K562 (cell line): ENCODE data around the gene PPL. TPM values are rescaled to one million over a fixed set of nuclear protein-coding genes. Genes with fewer than 3 reads are reported as not detected.

ENCODE experiments used
- ATAC-seq: fragments of 200-7000 bp; cut with Tn5 transposase; 3 replicates; pipeline ENCODE4 v1.9.1; 2020; ENCODE audit warnings: moderate library complexity
- BruUV-seq: library from RNA; stranded (reverse); fragments of 400-500 nt; replicated peaks from 2 replicates; lab custom pipeline; 2021; lab: Mats Ljungman, UMichigan
- CTCF ChIA-PET: fragments of 300-600 bp; formaldehyde crosslinking; extraction: SDS; loops from one replicate; lab custom pipeline; 2021; ENCODE audit warnings: low intra/inter-chr PET ratio; lab: Yijun Ruan, JAX
- POLR2A ChIA-PET: fragments of 300-600, 350-650 bp; sonication (Branson Sonifier 250); formaldehyde crosslinking; extraction: SDS; loops from one replicate; lab custom pipeline; 2021; ENCODE audit warnings: antibody characterized with exemption, inconsistent platforms; lab: Yijun Ruan, JAX
- DNase-seq, 4 experiments: peaks; one replicate each; pipeline versions ENCODE4 v3.0.0 to v3.0.0-alpha.2; 2011 to 2018; ENCODE audit warnings: low spot score in 3 of 4, mixed read lengths in 3 of 4; ENCODE audit errors: extremely low read depth in 1 of 4
- FAIRE-seq: peaks from 2 replicates; lab custom pipeline; 2011; peaks lifted over from hg19 to GRCh38; lab: Jason Lieb, UNC
- H2AFZ ChIP-seq: 2 replicates; pipeline ENCODE4 v1.6.0; 2011; ENCODE audit warnings: low read depth, low read length, control low read depth, inconsistent platforms
- H3K27ac ChIP-seq: fragments of 200-600 bp; 3 replicates; pipeline ENCODE4 v1.8.0; 2011; ENCODE audit warnings: low read depth, mild to moderate bottlenecking, control low read depth, inconsistent platforms, low read length, moderate library complexity, mixed read lengths; ENCODE audit errors: extremely low read depth
- H3K27me3 ChIP-seq, 2 experiments: fragments of 300-600 bp in 1 of 2; 2 replicates in 1 of 2; 3 replicates in 1 of 2; pipeline versions ENCODE4 v1.6.0 to v1.8.0; 2011; ENCODE audit warnings: inconsistent platforms in 2 of 2, low read length in 2 of 2, mild to moderate bottlenecking in 1 of 2, mixed read lengths in 1 of 2, moderate library complexity in 1 of 2; ENCODE audit not compliant: control insufficient read depth in 2 of 2, insufficient read depth in 2 of 2
- H3K36me3 ChIP-seq: fragments of 300-600 bp; 3 replicates; pipeline ENCODE4 v1.8.0; 2011; ENCODE audit warnings: mild to moderate bottlenecking, low read length, inconsistent platforms; ENCODE audit not compliant: control insufficient read depth, insufficient read depth
- H3K4me1 ChIP-seq, 2 experiments: fragments of 200-600 bp in 1 of 2; replicated peaks in 1 of 2; 2 replicates in 1 of 2; 3 replicates in 1 of 2; pipeline versions ENCODE4 v1.5.1 to v1.8.0; 2011; ENCODE audit warnings: inconsistent platforms in 2 of 2, low read length in 2 of 2, mild to moderate bottlenecking in 1 of 2, mixed read lengths in 1 of 2, moderate library complexity in 1 of 2; ENCODE audit not compliant: control insufficient read depth in 2 of 2, insufficient read depth in 2 of 2
- H3K4me2 ChIP-seq: 2 replicates; pipeline ENCODE4 v1.6.1; 2011; ENCODE audit warnings: low read length, control low read depth, inconsistent platforms, mixed read lengths; ENCODE audit not compliant: insufficient read depth
- H3K4me3 ChIP-seq: fragments of 200-600 bp; sonication (generic), shearing (Covaris generic); 2 replicates; pipeline ENCODE4 v1.5.1; 2016; ENCODE audit warnings: control low read depth, inconsistent platforms
- H3K79me2 ChIP-seq: fragments of 200-600 bp; 3 replicates; pipeline ENCODE4 v1.8.0; 2011; ENCODE audit warnings: low read length, inconsistent platforms; ENCODE audit not compliant: control insufficient read depth, insufficient read depth
- H3K9ac ChIP-seq, 2 experiments: 2 replicates each; pipeline versions ENCODE4 v1.6.0 to v1.6.1; 2011; ENCODE audit warnings: low read depth in 2 of 2, low read length in 2 of 2, control low read depth in 1 of 2, inconsistent platforms in 1 of 2, mild to moderate bottlenecking in 1 of 2, mixed read lengths in 1 of 2; ENCODE audit not compliant: insufficient read depth in 1 of 2
- H3K9me1 ChIP-seq: one replicate; pipeline ENCODE4 v1.6.0; 2011; ENCODE audit warnings: inconsistent platforms, mild to moderate bottlenecking, low read length, moderate library complexity; ENCODE audit not compliant: control insufficient read depth, insufficient read depth
- H3K9me3 ChIP-seq: replicated peaks from 2 replicates; pipeline ENCODE4 v1.5.1; 2011; ENCODE audit warnings: low read depth, low read length, inconsistent platforms; ENCODE audit not compliant: control insufficient read depth, insufficient read depth
- H4K20me1 ChIP-seq: replicated peaks from 2 replicates; pipeline ENCODE4 v1.6.1; 2011; ENCODE audit warnings: low read length, inconsistent platforms, mixed read lengths; ENCODE audit not compliant: control insufficient read depth, insufficient read depth
- BACH1 ChIP-seq: fragments of 200-800 bp; sonication (Bioruptor generic); IDR thresholded peaks from 2 replicates; pipeline ENCODE4 v1.6.1; 2016; ENCODE audit warnings: missing genetic modification characterization, missing compliant biosample characterization
- BDP1 ChIP-seq: IDR thresholded peaks from 3 replicates; pipeline ENCODE4 v1.6.1; 2011; ENCODE audit not compliant: insufficient read length, insufficient read depth
- WGBS: fragments of 100-300 bp; shearing (Covaris generic); methylation state at CpG from one replicate; pipeline ENCODE4 v1.1.6; 2016; ENCODE audit warnings: low coverage, mixed read lengths; ENCODE audit not compliant: insufficient coverage; ENCODE audit errors: missing lambda C conversion rate; 5-methylcytosine and 5-hydroxymethylcytosine counted together
- in situ Hi-C: fragments of 300-500 bp; cut with MboI; formaldehyde crosslinking; loops from 4 replicates; pipeline ENCODE4 v1.15.0; 2018; ENCODE audit warnings: inconsistent platforms, mixed read lengths
- intact Hi-C: fragments of 100-400 bp; cut with micrococcal nuclease; formaldehyde crosslinking; loops from 2 replicates; pipeline ENCODE4 v1.14.2; 2022
- polyA plus RNA-seq, 8 experiments: library from polyadenylated mRNA; depleted of rRNA in 4 of 8; stranded (reverse) in 5 of 8; unstranded in 3 of 8; fragments of >200 nt; fragmentation: Nextera tagmentation in 2 of 8; fragmentation: Illumina TruSeq in 1 of 8; extraction: Ambion mirVana in 2 of 8; extraction: Trizol in 1 of 8; gene quantifications; 2 replicates each; pipeline versions ENCODE4 v1.2.1 to v1.2.3, GENCODE V29; 2011 to 2014; ENCODE audit warnings: inconsistent platforms in 1 of 8, missing spikeins in 1 of 8
- total RNA-seq, 7 experiments: library from RNA; depleted of rRNA in 6 of 7; stranded (reverse); fragments of >200 nt in 6 of 7; fragmentation: Illumina TruSeq in 2 of 7; extraction: Trizol in 2 of 7; gene quantifications; 2 replicates each; pipeline versions ENCODE4 v1.2.1 to v1.2.3, GENCODE V29; 2011 to 2021; ENCODE audit warnings: low replicate concordance in 1 of 7
- TF ChIP-seq, protein P1 (sequence below): fragments of 250-450 bp; sonication (Bioruptor Pico); IDR thresholded peaks from 2 replicates; pipeline ENCODE4 v1.8.0; 2021; ENCODE audit warnings: mild to moderate bottlenecking, moderate library complexity
- TF ChIP-seq, protein P2 (sequence below): fragments of 450-650 bp; IDR thresholded peaks from 2 replicates; pipeline ENCODE4 v1.6.1; 2017; ENCODE audit warnings: antibody characterized with exemption, mild to moderate bottlenecking
- TF ChIP-seq, protein P3 (sequence below): fragments of 450-650 bp; formaldehyde crosslinking; IDR thresholded peaks from 2 replicates; pipeline ENCODE4 v1.4.0; 2020; ENCODE audit warnings: mild to moderate bottlenecking, mixed read lengths

Gene PPL
- total and polyA plus RNA-seq, 9 of the 15 experiments (the other 6 are each of a cell fraction or from before 2014, with no cell fraction given) = 0.01 to 0.15 (median 0.07) TPM; not detected in 3

DNA sequence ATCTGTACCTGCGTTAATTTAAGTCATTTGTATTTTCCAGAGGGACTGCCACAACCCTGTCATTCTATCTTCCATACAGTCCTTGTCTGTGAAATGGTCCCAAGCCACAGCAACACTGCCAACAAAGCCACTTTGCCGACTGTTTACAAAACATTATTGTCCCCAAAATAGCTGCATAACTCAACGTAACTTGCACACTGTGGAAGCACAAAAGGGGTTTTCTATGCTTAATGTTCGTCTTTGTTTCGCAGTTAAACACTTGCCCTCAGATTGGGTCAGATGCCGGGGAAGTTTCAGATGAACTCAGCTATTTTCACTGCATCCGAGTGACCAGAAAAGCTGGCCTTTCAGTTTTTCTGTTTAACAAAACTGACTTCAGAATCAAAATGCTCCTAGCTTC, 25.8 kb upstream of the PPL start:
- Histone ChIP-seq H3K36me3 (no peaks in the 10 kb centered on the region), H3K4me1 (peaks cover 0 to 9% of the 10 kb centered on the region in 2 experiments; a peak in 3 of 5 replicates), H3K27ac (no peak overlapping the region), H3K9ac (no peak overlapping the region), H3K9me1 (peaks cover 4% of the 10 kb centered on the region), H3K4me3 (no peak overlapping the region), H3K79me2 (no peaks in the 10 kb centered on the region), H4K20me1 (peaks cover 18% of the 10 kb centered on the region), H3K27me3 (peaks cover 40 to 57% of the 10 kb centered on the region in 2 experiments), H3K9me3 (no peaks in the 10 kb centered on the region), H2AFZ (no peak overlapping the region), H3K4me2 (no peak overlapping the region)
- in situ Hi-C loops (no loop called here), intact Hi-C loops (no loop called here)
- FAIRE-seq (no peak), DNase-seq (no peak), ATAC-seq (no peak)
- WGBS = 0% methylated on average over 6 of the region's 7 CpGs
- ChIA-PET POLR2A (interaction anchor here (0.7 kb wide), 1 partner anchor 97 kb away, joined by 3 read pairs; no protein-coding TSS in a partner anchor), CTCF (no interaction called here)
- no TSS peak for BruUV-seq
- TF ChIP-seq BACH1 (tag) = no peak
- TF ChIP-seq, protein P1, sequence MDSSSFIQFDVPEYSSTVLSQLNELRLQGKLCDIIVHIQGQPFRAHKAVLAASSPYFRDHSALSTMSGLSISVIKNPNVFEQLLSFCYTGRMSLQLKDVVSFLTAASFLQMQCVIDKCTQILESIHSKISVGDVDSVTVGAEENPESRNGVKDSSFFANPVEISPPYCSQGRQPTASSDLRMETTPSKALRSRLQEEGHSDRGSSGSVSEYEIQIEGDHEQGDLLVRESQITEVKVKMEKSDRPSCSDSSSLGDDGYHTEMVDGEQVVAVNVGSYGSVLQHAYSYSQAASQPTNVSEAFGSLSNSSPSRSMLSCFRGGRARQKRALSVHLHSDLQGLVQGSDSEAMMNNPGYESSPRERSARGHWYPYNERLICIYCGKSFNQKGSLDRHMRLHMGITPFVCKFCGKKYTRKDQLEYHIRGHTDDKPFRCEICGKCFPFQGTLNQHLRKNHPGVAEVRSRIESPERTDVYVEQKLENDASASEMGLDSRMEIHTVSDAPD (CRISPR knock-in tag) = no peak
- TF ChIP-seq BDP1 = no peak
- TF ChIP-seq, protein P2, sequence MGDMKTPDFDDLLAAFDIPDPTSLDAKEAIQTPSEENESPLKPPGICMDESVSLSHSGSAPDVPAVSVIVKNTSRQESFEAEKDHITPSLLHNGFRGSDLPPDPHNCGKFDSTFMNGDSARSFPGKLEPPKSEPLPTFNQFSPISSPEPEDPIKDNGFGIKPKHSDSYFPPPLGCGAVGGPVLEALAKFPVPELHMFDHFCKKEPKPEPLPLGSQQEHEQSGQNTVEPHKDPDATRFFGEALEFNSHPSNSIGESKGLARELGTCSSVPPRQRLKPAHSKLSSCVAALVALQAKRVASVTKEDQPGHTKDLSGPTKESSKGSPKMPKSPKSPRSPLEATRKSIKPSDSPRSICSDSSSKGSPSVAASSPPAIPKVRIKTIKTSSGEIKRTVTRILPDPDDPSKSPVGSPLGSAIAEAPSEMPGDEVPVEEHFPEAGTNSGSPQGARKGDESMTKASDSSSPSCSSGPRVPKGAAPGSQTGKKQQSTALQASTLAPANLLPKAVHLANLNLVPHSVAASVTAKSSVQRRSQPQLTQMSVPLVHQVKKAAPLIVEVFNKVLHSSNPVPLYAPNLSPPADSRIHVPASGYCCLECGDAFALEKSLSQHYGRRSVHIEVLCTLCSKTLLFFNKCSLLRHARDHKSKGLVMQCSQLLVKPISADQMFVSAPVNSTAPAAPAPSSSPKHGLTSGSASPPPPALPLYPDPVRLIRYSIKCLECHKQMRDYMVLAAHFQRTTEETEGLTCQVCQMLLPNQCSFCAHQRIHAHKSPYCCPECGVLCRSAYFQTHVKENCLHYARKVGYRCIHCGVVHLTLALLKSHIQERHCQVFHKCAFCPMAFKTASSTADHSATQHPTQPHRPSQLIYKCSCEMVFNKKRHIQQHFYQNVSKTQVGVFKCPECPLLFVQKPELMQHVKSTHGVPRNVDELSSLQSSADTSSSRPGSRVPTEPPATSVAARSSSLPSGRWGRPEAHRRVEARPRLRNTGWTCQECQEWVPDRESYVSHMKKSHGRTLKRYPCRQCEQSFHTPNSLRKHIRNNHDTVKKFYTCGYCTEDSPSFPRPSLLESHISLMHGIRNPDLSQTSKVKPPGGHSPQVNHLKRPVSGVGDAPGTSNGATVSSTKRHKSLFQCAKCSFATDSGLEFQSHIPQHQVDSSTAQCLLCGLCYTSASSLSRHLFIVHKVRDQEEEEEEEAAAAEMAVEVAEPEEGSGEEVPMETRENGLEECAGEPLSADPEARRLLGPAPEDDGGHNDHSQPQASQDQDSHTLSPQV = no peak
- TF ChIP-seq, protein P3, sequence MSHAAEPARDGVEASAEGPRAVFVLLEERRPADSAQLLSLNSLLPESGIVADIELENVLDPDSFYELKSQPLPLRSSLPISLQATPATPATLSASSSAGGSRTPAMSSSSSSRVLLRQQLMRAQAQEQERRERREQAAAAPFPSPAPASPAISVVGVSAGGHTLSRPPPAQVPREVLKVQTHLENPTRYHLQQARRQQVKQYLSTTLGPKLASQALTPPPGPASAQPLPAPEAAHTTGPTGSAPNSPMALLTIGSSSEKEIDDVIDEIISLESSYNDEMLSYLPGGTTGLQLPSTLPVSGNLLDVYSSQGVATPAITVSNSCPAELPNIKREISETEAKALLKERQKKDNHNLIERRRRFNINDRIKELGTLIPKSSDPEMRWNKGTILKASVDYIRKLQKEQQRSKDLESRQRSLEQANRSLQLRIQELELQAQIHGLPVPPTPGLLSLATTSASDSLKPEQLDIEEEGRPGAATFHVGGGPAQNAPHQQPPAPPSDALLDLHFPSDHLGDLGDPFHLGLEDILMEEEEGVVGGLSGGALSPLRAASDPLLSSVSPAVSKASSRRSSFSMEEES (CRISPR knock-in tag) = no peak
